AG04449 (cell line): ENCODE results near the gene SLC9A2.

Experiments
- CTCF ChIA-PET: fragments of 350-600 bp; formaldehyde crosslinking; extraction: SDS; loops from one replicate; lab custom pipeline; 2021; ENCODE audit warnings: antibody characterized with exemption; lab: Yijun Ruan, JAX
- POLR2A ChIA-PET: fragments of 400-600, 350-600 bp; formaldehyde crosslinking; extraction: SDS; loops from one replicate; lab custom pipeline; 2020; ENCODE audit warnings: antibody characterized with exemption, inconsistent platforms; lab: Yijun Ruan, JAX
- DNase-seq: peaks from one replicate; pipeline ENCODE4 v3.0.0-alpha.2; 2010; ENCODE audit warnings: low read depth, low spot score
- H3K4me3 ChIP-seq: 2 replicates; pipeline ENCODE4 v1.5.1; 2011; ENCODE audit warnings: low read depth, mild to moderate bottlenecking, control low read depth, low read length
- CTCF ChIP-seq: IDR thresholded peaks from one replicate; pipeline ENCODE4 v1.5.1; 2011; ENCODE audit warnings: mild to moderate bottlenecking, moderate library complexity, low read length, control low read depth, inconsistent platforms; ENCODE audit not compliant: insufficient read depth; ENCODE audit errors: missing control alignments

The SLC9A2 gene

GRCh38 chr2:102753563-102754159 is 134.3 kb downstream of the SLC9A2 start:
- peak; percentile 58 for TF ChIP-seq CTCF
- ChIA-PET POLR2A (no interaction called here), CTCF (interaction anchor here (1.0 to 9.5 kb wide), 15 partner anchors 8 to 284 kb away, joined by 3 to 125 read pairs (median 8); partner anchors contain the start of genes SLC9A4 and TMEM182)
- peak; percentile 10 for DNase-seq
- H3K4me3 ChIP-seq = no peak overlapping the region

- ChIA-PET CTCF (interaction anchor here (0.6 to 9.5 kb wide), 9 partner anchors 9 to 48 kb away, joined by 3 to 125 read pairs (median 14); partner anchors contain the start of gene TMEM182), POLR2A (no interaction called here)
- no peak overlapping the region for H3K4me3 ChIP-seq
- TF ChIP-seq CTCF = no peak
- DNase-seq = no peak
These were observed 135.2 kb downstream of the SLC9A2 start for GRCh38 chr2:102754456-102755145.

GRCh38 chr2:102755284-102755683 is 135.9 kb downstream of the SLC9A2 start:
- CTCF ChIA-PET = interaction anchor here (0.6 to 9.5 kb wide), 6 partner anchors 8 to 47 kb away, joined by 3 to 125 read pairs (median 38); partner anchors contain the start of gene TMEM182
- no peak for DNase-seq
- no peak for TF ChIP-seq CTCF
- POLR2A ChIA-PET = no interaction called here
- no peak overlapping the region for H3K4me3 ChIP-seq

- no peak for TF ChIP-seq CTCF
- no peak for DNase-seq
- ChIA-PET POLR2A (no interaction called here), CTCF (interaction anchor here (1.0 to 1.2 kb wide), 2 partner anchors 22 to 48 kb away, joined by 3 to 6 read pairs; a partner anchor contains a TSS)
- H3K4me3 ChIP-seq = no peak overlapping the region
These were observed 139.1 kb downstream of the SLC9A2 start for GRCh38 chr2:102758439-102758838.
